ENCODE measurements around the gene CDPF1.
A peak's percentile ranks its signal among the peaks of the same experiment; 100 is the strongest.

Gene CDPF1

GRCh38 chr22:46250035-46250782, at the start of gene CDPF1:
Gene CDPF1 (minus strand): TSS chr22:46250293. CDS start chr22:46248284, 2,009 bp downstream.
- peak; percentile 54 to 94 (median 84) for DNase-seq

- DNase-seq: no peak
Measured at GRCh38 chr22:46299101-46299500, 49.0 kb upstream of the CDPF1 start.

GRCh38 chr22:46297151-46297812, 47.2 kb upstream of the CDPF1 start:
- no peak for DNase-seq

DNA sequence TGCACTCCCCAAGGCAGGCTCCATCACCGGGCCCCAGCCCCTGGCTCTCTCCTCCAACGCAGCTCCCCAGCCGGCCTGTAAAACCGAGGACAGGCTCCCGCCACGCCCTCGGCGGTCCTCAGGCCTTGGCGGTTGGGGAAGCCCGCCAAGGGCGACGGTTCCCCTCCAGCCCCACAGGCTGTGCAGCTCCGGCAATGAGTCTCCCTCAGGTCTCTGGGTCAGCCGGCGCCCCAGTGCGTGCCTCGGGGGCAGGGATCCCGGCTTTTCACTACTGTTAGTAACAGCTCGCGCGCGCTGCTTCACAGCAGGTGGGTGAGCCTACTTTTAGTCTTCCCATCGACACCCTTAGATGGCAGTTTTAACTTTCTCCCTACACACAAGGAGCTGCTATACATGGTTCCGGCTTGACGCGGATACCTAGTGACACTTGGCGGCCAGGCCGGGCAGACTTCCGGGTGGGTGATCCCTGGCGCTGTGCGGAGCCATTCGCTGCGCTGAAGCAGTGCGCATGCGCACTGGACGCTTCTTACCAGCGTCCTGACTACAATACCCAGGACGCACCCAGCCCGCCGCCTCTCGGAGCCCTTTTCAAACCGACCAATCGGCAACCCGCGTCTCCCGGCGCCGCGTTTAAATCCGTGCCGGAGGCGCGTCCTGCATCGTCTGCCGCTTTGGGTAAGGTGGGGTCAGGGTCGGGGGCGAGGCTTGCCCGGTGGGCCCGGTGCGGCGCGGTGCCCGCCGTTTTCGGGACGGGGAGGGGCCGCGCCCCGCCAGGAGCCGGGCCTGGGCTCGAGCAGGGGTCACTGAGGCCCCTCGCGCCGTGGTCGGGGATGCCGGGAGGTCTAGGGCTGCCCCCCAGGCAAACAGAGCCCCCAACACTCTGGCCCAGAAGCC, 46.4 kb upstream of the CDPF1 start, which contains the start of gene GTSE1:
Gene GTSE1 (plus strand): TSS at position 614 of the 894 bp plus-strand sequence. CDS start 531 bp downstream, outside the sequence.
- peak; percentile 74 to 95 (median 92) for DNase-seq

GRCh38 chr22:46295277-46295971, 45.3 kb upstream of the CDPF1 start:
- DNase-seq: no peak

GRCh38 chr22:46294784-46295183, 44.7 kb upstream of the CDPF1 start:
- DNase-seq: no peak

- DNase-seq: peak in 7 of 14 donors; percentile 2 to 44 (median 18)
Measured at GRCh38 chr22:46293577-46294260, 43.6 kb upstream of the CDPF1 start.

- DNase-seq: peak in 1 of 14 donors; percentile 23
Measured at GRCh38 chr22:46292732-46293131, 42.6 kb upstream of the CDPF1 start.

- DNase-seq: no peak
Measured at GRCh38 chr22:46292173-46292572, 42.1 kb upstream of the CDPF1 start.

DNA sequence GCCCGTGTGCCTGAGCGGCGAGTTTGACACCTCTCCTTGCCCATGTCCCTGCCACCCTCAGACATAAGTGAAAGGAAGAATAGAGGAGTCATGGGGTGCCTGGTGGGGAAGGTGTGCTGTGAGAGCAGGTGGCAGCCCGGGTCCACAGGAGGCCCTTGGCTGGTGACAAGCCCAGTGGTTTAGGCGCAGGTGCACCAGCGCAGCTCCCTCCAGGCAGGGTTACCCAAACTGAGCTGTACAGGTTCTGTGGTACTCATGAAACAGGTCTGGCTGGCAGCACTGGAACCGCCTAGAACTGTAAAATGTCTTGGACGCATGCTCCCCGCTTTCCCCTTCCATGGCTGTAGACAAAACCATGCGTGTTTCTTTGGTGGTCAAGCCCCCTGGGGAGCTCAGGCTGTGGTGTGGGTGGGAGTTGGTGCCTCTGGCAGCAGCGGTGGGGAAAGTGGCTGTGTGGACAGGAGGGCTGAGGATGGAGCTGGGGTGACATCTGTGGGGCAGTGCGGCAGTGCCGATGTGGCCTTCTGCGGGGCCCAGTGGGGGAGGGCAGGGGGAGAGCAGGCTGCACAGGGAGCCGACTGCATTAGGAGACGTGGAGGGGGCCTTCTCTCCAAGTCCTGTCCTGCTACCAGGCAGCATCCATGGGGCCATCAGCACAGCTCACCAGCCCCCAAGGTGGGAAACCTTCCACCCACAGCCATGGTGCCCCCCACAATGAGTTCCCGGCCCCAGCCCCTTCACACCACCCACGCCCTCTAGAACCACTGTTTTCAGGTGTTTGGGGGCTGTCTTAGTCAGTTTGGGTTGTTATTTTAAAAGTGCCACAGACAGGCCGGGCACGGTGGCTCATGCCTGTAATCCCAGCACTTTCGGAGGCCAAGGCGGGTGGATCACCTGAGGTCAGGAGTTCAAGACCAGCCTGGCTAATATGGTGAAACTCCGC, 41.0 kb upstream of the CDPF1 start:
- no peak for DNase-seq

- no peak for DNase-seq
Measured at GRCh38 chr22:46290121-46290842, 40.2 kb upstream of the CDPF1 start.

DNA sequence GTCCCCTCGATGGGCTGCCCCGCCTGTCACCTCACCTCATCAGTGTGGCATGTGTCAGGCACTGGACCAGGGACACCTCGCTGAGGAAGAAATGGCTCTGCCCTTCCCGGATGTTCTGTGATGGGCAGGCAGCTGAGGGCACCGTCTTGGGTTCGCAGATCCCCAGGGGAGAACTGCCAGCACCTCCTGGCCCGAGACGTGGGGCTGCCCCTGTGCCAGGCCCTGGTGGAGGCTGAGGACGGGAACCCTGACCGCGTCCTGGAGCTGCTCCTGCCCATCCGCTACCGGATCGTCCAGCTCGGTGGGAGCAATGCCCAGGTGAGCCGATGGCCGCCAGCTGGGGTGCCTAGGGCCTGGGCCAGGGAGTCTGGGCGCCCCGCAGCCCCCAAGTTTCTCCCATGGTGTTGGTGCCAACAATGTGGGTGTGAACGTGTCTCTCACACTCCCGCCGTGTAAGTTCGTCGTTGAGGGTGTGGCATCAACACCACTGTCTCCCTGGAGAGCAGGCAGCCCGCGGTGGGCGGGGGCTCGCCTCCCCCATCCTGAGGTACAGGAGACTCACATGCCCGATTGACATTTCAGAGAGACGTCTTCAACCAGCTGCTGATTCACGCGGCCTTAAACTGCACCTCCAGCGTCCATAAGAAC, 39.3 kb upstream of the CDPF1 start:
- DNase-seq: no peak

DNA sequence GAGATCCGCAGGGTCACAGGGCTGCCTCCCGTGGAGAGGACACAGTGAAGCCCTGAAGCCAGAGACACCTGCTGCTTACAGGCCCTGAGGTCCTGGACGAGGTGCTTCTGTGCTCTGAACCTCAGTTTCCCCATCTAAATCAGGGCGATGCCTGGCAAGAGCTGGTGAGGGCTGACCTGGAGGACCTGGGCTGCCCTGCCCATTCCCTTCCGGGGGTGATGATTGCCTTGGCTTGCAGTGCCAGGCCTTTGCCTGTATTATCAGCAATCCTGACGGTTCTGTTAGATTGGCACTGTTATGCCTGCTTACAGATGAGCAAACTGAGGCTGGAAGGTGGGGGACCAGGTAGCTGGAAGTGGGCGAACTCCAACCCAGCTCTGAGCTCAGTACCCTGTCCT, 38.8 kb upstream of the CDPF1 start:
- no peak for DNase-seq

DNA sequence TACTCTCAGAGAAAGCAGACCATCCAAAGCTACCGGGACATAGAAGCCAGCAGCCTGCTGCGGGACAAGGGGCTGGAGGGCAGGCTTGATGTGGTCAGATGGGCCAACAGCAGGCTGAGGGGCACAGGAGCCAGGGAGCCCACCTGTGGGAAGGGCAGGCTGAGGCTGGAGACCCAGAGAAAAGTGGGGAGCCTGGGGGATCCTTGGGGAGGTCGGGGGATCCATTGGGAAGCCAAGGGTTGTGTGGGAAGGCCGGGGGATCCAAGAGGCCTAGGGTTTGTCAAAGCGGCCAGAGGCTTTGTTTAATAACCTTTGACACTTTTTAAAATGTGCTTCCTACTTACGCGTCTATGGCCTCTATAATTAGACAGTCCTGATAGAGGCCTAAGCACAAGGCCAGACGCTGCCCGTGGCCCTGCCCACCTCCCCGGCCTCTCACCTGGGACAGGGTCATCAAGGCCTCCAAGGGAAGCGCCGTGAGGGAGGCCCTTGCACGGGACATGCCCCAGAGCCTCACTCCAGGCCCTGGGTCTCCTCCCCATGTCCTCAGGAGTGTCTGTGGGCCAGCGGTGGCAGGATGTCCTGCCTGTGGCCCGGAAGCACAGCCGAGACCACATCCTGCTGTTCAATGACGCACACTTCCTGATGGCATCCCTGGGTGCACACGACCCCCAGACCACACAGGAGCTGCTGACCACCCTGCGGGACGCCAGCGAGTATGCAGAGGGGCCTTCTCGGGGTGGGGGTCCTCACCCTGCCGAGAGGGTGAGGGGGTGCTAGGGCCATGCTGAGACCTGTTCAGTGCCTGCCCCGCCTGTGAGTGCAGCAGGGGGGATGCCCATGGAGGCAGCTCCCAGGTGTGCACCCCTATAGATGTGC, 38.0 kb upstream of the CDPF1 start:
- DNase-seq: no peak

DNA sequence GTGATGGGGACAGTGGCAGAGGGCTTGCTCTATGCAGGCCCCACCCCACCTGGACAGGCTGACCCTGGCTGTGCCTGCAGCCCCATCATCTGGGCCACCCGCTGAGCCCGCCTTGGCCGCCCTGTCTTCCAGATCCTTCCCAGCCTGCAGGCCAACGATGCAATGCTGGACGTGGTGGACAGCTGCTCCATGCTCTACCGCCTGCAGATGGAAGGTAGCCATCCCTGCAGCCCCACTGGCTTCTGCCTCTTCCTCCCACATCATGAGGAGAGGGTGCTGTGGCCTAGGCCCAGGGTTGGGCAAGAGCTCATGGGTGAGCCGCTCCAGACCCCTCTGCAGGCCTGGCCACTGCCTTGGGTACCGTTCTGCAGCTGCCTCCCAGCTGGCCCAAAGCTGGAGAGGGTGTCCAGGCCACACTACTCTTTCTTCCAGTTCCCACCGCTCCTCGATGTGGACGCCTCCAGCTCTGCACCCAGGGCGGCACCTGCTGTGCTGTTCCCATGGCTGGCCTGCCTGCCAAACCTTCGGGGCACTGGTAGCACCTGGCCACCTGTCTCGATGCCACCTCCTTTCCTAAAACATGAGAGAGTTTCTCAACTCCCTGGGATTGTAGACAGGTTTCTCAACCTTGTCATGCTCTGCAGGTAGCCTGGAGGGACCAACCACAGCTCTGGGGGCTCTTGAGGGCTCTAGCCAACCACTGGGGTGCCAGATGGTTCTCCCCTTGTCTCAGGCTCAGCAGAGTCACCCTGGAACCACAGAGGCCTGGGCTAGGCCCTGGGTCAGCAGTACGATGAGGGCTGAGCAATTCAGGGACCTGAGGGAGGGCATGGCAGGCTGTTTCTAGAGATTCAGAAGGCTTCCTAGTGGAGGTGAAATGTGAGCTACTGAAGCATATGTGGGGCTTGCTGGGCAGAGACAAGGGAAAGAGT, 37.1 kb upstream of the CDPF1 start:
- DNase-seq: no peak

- DNase-seq: no peak
Measured at GRCh38 chr22:46286006-46286405, 35.9 kb upstream of the CDPF1 start.
